GM08714 (cell line): ENCODE data around the gene CLIC1.

Experiments used
- H3K4me3 ChIP-seq: fragments of 200-500 bp; sonication (Bioruptor generic); 2 replicates; pipeline ENCODE4 v1.5.1; 2014; ENCODE audit warnings: mild to moderate bottlenecking, low read length, inconsistent platforms
- ZNF274 ChIP-seq: IDR thresholded peaks from 2 replicates; pipeline ENCODE4 v1.6.1; 2012; ENCODE audit warnings: mild to moderate bottlenecking, low read depth, low read length

The CLIC1 gene

DNA sequence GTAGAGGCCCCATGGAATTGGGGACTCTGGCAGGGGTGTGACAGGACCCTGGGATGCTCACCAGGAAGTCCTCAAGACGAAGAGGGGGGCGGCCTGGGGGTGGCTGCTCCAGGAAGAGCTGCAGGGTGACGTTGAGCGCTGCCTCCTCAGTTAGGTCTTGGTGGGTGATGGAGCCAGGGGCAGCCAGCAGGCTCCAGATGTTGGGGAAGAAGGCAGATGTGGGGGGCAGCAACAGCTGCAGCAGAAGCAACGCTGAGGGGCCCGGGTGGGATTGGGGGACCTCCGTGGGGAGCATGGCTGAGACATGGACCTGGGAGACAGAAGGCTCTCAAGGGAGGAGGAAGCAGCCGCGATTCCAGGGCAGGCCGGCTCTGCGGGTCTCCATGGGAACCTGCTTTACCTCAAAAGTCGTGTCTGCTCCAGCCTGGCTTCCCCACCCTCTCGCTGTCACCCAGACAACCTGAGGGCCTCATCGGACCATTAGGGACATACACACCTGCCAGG, 40.2 kb upstream of the CLIC1 start:
- TF ChIP-seq ZNF274 = no peak
- H3K4me3 ChIP-seq = no peak overlapping the region

DNA sequence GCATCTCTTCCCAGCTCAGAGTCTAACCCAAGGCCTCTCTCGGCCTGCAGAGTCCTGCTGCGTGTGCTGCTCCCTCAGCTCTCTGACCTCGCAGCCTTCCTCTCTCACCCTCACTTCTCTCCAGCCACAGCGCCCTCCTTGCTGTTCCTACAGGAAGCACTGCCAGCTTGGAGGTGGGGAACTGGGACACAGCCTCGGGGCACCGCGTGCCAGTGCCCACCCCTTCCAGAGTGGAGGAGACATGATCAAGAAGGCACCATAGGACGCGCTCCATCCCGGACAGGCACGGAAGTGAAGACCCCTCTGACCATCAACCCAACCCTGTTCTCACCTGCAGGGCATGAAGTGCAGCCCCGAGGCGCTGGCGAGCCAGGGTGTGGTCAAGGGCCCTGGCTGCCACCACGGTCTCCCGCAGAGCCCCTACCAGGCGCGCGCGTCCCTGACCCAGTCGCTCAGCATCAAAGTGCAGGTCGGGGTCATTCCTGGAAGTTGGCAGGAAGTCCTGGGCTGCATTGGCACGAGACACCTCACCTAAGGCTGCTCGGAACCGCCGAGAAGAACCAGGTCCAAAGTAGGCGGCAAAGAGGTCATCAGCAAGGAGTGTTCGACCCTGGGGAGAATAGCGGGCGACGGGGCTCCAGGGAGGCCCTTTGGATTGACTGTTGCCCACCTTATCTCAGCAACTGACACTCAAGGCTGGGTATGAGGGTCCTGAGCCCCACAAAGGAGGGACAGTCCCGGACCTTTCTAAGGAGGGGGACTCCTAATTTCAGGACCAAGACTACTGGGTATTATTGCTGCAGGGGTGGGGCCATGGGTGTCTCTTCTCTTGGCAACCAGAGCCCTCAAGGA, 39.5 kb upstream of the CLIC1 start:
- H3K4me3 ChIP-seq = no peak overlapping the region
- no peak for TF ChIP-seq ZNF274

DNA sequence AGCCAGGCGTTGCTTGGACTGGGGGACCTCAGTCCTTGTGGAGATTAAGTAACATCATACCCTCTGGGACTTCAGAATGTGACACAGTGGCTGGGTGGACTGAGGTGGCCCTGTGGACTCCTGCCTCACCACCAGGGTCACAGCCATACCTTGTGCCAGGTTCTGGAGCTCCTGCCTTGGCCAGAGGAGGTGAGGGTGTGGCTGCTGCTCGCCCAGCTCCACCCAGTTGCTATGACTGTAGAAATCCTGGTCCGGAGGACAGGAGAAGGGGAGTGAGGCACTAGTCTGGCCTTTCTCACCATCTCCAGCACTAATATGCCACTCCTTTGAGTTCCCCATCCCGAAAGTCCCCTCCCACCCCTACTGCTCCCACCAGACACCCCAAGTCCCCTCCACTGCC, 38.9 kb upstream of the CLIC1 start:
- no peak for TF ChIP-seq ZNF274
- no peak overlapping the region for H3K4me3 ChIP-seq

DNA sequence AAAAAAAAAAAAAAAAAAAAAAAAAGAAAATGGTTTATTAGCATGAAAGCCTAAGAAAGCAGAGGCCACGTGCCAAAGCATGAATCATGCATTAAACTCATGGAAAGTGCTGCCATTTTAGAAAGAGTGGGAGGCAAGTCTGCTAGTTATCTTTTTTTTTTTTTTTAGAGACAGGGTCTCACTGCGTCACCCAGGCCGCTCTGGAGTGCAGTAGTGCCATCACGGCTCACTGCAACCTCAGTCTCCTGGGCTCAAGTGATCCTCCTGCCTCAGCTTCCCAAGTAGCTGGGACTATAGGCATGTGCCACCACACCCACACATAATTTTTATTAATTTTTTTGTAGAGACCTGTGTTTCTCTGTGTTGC, 35.6 kb upstream of the CLIC1 start:
- H3K4me3 ChIP-seq = no peak overlapping the region
- no peak for TF ChIP-seq ZNF274

DNA sequence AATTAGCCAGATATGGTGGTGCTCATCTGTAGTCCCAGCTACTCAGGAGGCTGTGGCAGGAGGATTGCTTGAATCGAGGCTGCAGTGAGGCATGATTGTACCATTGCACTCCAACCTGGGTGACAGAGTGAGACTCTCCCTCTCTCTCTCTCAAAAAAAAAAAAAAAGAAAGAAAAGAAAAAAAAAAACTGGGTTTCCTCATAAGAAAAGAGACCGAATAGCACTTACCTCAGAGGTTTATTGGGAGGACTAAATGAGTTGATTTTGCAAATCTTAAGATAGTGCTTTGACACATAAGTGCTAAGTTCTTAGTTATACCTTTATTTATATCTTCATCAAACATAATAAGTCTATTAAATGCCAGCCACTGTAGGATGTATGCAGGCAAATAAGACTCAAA, 34.5 kb upstream of the CLIC1 start:
- H3K4me3 ChIP-seq = no peak overlapping the region
- TF ChIP-seq ZNF274 = no peak

DNA sequence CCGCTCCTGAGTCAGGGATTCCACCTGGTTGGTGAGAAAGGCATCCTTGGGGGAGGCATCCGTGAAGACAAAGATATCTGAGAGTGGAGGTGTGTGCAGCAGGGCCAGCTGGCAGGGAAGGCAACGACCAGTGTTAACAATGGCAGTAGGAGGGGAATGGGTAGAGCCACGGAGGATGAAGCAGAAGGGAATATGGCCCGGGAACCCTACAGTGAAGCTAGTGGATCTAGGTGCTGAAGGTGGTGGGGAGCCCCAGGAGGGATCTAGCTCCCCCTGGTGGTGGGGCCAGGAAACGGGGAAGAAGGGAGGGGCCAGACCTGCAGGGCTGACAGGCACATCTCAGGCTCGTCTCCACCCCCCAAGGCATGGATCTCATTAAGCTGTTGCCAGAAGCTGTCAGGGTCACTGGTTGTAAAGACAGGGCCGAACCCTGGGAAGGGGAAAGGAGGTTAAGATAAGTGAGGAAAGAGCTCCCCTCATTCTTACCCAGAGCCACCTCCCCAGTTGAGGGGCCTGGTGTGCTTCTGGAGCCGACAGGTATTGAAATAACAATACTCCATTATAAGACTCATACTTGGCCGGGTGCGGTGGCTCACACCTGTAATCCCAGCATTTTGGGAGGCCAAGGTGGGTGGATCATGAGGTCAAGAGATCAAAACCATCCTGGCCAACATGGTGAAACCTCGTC, 33.5 kb upstream of the CLIC1 start:
- TF ChIP-seq ZNF274 = no peak

DNA sequence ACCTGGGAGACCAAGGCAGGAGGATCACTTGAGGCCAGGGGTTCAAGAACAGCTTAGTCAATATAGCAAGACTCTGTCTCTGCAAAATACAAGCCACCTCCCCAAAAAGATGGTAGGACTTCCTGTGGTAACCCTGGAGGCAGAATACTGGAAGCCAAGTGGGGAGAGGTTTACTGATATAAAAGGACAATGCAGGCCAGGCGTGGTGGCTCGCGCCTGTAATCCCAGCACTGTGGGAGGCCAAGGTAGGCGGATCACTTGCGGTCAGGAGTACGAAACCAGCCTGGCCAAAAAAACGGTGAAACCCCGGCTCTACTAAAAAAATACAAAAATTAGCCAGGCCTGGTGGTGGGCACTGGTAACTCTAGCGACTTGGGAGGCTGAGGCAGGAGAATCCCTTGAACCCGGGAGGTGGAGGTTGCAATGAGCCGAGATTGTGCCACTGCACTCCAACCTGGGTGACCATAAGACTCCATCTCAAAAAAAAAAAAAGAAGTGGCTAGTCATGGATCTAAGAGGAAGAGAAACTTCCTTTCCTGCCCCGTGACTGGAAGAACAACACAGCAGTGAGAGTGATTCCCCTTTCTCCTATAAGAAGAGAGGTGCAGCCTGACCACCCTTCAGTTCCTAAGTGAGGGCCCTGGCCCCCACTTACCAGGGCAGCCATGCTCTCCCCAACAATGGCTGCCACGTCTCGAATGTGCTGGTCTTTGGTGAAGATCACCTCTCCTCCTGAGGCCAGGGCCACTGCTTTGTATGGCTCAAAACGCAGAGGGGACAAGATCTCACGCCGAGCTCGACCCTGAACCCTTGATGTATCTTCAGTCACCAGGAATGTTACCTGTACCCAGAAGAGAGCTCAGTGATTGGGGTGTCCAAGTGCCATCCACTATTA, 32.3 kb upstream of the CLIC1 start:
- no peak for TF ChIP-seq ZNF274
- no peak overlapping the region for H3K4me3 ChIP-seq

More for the DNA sequence above, 33.5 kb upstream of the CLIC1 start:
- no peak overlapping the region for H3K4me3 ChIP-seq

DNA sequence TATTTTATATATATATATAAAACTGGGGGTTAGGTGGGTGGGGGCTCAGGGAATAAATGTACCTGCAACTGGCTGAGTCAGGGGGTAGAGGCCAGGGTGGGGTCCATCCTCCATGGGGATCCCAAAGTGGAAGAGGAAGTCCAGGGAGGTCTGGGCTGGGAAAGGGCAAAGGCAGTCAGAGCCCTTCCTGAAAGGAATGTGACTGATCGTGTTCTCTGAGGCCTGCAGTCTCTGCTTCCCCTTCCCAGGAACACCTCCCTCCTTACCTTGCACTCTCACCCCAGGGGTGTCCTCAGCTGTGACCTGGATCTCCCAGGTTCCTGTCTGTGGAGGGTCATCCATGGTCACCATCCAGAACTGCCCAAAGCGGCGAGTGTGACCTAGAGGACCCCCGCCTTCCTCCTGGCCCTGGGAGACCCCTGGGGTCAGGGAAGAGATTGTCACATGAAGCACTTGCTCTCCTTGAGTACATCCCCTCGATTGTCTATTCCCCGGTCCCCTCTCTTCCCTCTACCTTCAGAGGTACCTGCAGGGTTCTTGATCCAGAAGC, 30.8 kb upstream of the CLIC1 start:
- TF ChIP-seq ZNF274 = no peak

DNA sequence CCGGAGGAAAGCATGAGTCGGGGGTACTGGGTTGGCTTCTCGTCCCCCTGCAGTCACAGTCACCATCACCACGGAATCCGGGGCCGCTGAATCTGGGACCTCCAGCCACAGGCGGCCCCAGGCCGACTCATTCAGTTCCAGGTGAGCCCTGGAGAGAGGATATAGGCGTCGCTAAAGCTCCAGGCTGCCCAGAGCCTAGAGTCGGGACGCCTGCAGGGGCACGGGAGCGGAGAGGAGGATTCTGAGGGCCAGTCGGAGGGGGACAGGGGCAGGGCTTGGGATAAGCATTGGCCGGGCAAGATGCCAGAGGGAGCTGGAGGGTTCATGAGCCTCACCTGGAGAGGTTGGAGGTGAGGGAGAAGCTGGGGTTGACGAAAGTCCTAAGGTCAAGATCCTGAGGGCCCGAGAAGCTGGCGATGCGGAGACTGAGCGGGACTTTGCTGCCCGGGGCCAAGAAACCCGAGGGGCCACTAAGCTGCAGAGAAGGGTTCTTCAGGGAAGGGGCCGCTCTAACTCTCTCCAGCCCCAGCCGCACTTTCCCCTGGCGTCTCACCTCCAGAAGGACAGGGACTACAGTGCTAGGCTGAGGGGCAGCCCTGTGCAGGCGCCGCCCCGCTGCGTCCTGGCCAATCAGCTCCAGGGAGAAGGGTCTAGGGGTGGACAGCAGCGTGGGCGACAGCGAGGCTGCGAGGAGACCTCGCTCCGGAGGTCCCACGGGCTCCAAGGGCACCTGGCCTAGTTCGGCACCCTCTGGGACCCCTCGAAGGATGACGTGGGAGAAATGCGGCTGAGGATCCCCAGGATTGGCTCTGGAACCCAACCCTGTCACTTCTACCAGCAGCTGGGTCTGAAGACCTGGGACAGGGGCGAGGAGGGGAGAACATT, 29.8 kb upstream of the CLIC1 start:
- TF ChIP-seq ZNF274 = no peak
- H3K4me3 ChIP-seq = no peak overlapping the region

More for the DNA sequence above, 30.8 kb upstream of the CLIC1 start:
- H3K4me3 ChIP-seq = no peak overlapping the region

DNA sequence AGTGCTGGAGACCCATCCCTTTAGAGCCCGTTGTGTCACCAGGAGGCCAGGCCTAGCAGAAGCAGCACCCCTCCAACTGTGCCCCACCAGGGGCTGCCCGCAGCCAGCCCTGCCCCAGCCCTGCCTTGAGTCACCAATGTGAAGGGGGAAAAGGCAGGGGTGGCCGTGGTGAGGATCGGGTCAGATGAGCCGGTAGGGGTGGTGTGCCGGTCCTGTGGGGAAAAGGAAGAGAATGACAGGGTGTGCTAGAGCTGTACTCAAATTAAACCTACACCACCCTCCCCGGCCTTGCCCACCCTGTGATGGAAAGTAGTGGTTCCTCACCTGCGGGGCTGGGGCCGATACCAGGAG, 29.2 kb upstream of the CLIC1 start:
- no peak for TF ChIP-seq ZNF274
- H3K4me3 ChIP-seq = no peak overlapping the region

DNA sequence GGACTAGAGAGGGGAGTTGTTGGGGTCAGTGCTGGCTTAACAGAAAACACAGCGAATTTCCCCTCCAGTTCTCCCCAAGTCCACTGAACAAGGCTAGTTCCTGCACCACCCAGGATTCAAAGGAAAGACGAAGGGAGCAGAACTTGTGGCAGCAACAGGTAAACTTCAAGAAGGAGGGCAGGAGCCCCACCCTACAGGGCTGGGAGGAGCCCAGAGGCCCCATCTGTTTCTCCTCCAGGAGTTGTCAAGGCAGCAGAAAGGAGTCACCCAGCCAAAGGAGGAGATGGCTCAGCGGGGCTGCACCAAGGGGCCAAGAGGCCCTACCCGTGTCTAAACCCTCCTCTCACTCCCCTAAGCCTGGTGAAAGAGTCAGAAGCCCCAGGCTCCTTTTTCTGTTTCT, 27.9 kb upstream of the CLIC1 start:
- H3K4me3 ChIP-seq = no peak overlapping the region
- no peak for TF ChIP-seq ZNF274

DNA sequence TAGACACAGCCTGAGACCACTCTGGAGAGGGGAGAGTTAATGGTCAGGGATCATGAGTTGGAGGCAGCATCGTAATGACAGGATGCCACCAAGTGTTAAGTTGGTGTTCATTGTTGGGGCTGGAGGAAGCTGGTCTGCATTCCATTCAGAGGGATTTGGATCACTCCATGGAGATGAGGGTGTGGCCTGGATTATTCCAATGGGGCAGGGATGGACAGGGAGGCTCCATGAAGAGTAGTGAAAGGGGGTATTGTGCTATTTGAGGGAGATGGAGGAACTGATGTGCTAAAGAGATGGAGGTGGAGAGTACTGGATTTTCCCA, 27.2 kb upstream of the CLIC1 start:
- no peak for TF ChIP-seq ZNF274

DNA sequence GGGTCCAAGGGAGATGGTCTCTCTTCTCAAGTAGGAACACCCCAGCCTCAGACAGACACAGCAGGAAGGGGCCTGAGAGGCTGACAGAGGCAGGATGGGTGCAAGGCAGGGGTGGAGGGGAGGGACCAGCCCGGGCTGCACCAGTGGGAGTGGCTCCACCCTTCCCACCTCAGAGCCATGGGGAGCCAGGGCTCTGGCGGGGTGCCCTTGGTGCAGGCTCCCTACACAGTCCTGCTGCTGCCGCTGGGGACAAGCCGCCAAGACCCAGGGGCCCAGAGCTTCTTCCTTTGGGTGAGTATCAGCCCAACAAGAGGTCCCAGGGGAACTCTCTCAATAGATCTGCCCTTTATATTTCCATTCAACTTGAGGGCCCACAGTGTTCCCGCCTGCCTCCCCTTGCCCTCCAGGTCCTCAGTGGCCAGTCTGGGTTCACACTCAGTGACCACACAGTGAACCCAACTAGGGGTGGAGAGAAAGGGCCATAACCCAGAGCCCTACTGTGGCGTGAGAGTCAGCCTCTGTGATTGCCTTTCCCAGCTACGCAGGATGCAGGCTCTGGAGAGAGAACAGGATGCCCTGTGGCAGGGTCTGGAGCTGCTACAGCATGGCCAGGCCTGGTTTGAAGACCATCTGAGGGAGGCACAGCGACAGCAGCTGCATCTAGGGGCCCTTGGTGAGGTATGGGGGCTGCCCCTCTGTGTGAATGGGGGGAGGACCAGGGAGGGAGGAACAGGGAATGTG, 26.7 kb upstream of the CLIC1 start:
- no peak for TF ChIP-seq ZNF274
- no peak overlapping the region for H3K4me3 ChIP-seq

More for the DNA sequence above, 27.2 kb upstream of the CLIC1 start:
- no peak overlapping the region for H3K4me3 ChIP-seq
